HCT116 (cell line): ENCODE data around the gene CDH4. TPM values are rescaled to one million over a fixed set of nuclear protein-coding genes. Genes with fewer than 3 reads are reported as not detected.

Experiments
- ATAC-seq: fragments of 200-7000 bp; cut with Tn5 transposase; 2 replicates; pipeline ENCODE4 v1.9.1; 2020; ENCODE audit warnings: mild to moderate bottlenecking, moderate library complexity
- BruUV-seq: library from RNA; stranded (reverse); fragments of 400-500 nt; replicated peaks from 2 replicates; lab custom pipeline; 2021; lab: Mats Ljungman, UMichigan
- CTCF ChIA-PET: fragments of 300-600 bp; sonication (Branson Sonifier 250); formaldehyde crosslinking; loops from one replicate; lab custom pipeline; 2021; ENCODE audit warnings: antibody characterized with exemption; lab: Charles Lee
- POLR2A ChIA-PET: fragments of 300-600, 350-600 bp; sonication (Branson Sonifier 250); formaldehyde crosslinking; loops from one replicate; lab custom pipeline; 2021; ENCODE audit warnings: antibody characterized with exemption; lab: Charles Lee
- RAD21 ChIA-PET, 2 experiments: fragments of 300-600 bp; sonication (Branson Sonifier 250); formaldehyde crosslinking; loops; one replicate each; lab custom pipeline; 2023; ENCODE audit warnings: low total read pairs in 2 of 2; ENCODE audit not compliant: uncharacterized antibody in 2 of 2, unreplicated experiment in 2 of 2, low non-redundant PET in 1 of 2; lab: Charles Lee
- DNase-seq: peaks from one replicate; pipeline ENCODE4 v3.0.0-alpha.2; 2010; ENCODE audit warnings: low read depth, low spot score
- H2AFZ ChIP-seq: fragments of 200-600 bp; shearing (Covaris generic), sonication (generic); 2 replicates; pipeline ENCODE4 v1.6.1; 2017; ENCODE audit warnings: low read depth, mixed run types, mixed read lengths, antibody characterized with exemption, low read length; ENCODE audit not compliant: poor library complexity, severe bottlenecking
- H3K27ac ChIP-seq: 2 replicates; pipeline ENCODE4 v1.5.1; 2012; ENCODE audit warnings: low read depth, low read length
- H3K27me3 ChIP-seq: fragments of 200-600 bp; sonication (generic); 2 replicates; pipeline ENCODE4 v1.6.1; 2016; ENCODE audit warnings: mixed run types, low read length, mixed read lengths; ENCODE audit not compliant: insufficient read depth
- H3K36me3 ChIP-seq, 2 experiments: fragments of 200-500 bp in 1 of 2; fragments of 200-600 bp in 1 of 2; sonication (Bioruptor generic) in 1 of 2; sonication (generic) in 1 of 2; 2 replicates each; pipeline versions ENCODE4 v1.5.1 to v1.6.1; 2014 to 2016; ENCODE audit warnings: low read length in 2 of 2, inconsistent platforms in 1 of 2, mixed read lengths in 1 of 2, mixed run types in 1 of 2; ENCODE audit not compliant: insufficient read depth in 2 of 2, control insufficient read depth in 1 of 2
- H3K4me1 ChIP-seq, 2 experiments: fragments of 200-600 bp in 1 of 2; sonication (generic) in 1 of 2; 2 replicates each; pipeline versions ENCODE4 v1.5.1 to v1.6.1; 2012 to 2017; ENCODE audit warnings: low read length in 2 of 2, inconsistent platforms in 1 of 2, mild to moderate bottlenecking in 1 of 2, mixed read lengths in 1 of 2, mixed run types in 1 of 2, moderate library complexity in 1 of 2; ENCODE audit not compliant: insufficient read depth in 2 of 2, control insufficient read depth in 1 of 2
- H3K4me2 ChIP-seq: fragments of 200-600 bp; sonication (generic); 2 replicates; pipeline ENCODE4 v1.6.1; 2017; ENCODE audit warnings: mixed run types, low read length, mixed read lengths
- H3K4me3 ChIP-seq, 2 experiments: fragments of 200-600 bp in 1 of 2; sonication (generic) in 1 of 2; replicated peaks in 1 of 2; 2 replicates each; pipeline ENCODE4 v1.5.1; 2011 to 2016; ENCODE audit warnings: low read length in 2 of 2, control low read depth in 1 of 2, low read depth in 1 of 2, mild to moderate bottlenecking in 1 of 2, mixed read lengths in 1 of 2, mixed run types in 1 of 2
- H3K79me2 ChIP-seq: fragments of 200-600 bp; sonication (generic); 2 replicates; pipeline ENCODE4 v1.6.1; 2017; ENCODE audit warnings: mild to moderate bottlenecking, mixed run types, low read length, moderate library complexity, mixed read lengths; ENCODE audit not compliant: insufficient read depth
- H3K9ac ChIP-seq: fragments of 200-600 bp; sonication (generic); 2 replicates; pipeline ENCODE4 v1.6.1; 2016; ENCODE audit warnings: low read length, mixed read lengths
- H3K9me2 ChIP-seq: fragments of 200-600 bp; sonication (generic), shearing (Covaris generic); 2 replicates; pipeline ENCODE4 v1.6.1; 2017; ENCODE audit warnings: mixed run types, mild to moderate bottlenecking, moderate library complexity; ENCODE audit not compliant: insufficient read depth
- H3K9me3 ChIP-seq, 2 experiments: fragments of 200-500 bp in 1 of 2; fragments of 200-600 bp in 1 of 2; sonication (Bioruptor generic) in 1 of 2; sonication (generic) in 1 of 2; 2 replicates each; pipeline ENCODE4 v1.6.1; 2014 to 2017; ENCODE audit warnings: low read length in 2 of 2, mixed read lengths in 2 of 2, inconsistent platforms in 1 of 2, low read depth in 1 of 2, mild to moderate bottlenecking in 1 of 2, mixed run types in 1 of 2, moderate library complexity in 1 of 2; ENCODE audit not compliant: control insufficient read depth in 1 of 2, insufficient read depth in 1 of 2
- H4K20me1 ChIP-seq: fragments of 200-600 bp; sonication (generic), shearing (Covaris generic); 2 replicates; pipeline ENCODE4 v1.6.1; 2017; ENCODE audit warnings: mixed run types, mild to moderate bottlenecking, moderate library complexity; ENCODE audit not compliant: insufficient read depth
- ATF3 ChIP-seq: IDR thresholded peaks from 2 replicates; pipeline ENCODE4 v1.6.1; 2012
- CTCF ChIP-seq, 3 experiments: fragments of 200-600 bp in 1 of 3; sonication (generic) in 1 of 3; IDR thresholded peaks in 2 of 3; conservative IDR thresholded peaks in 1 of 3; 2 replicates each; pipeline ENCODE4 v1.5.1; 2012 to 2017; ENCODE audit warnings: low read depth in 2 of 3, low read length in 2 of 3, antibody characterized with exemption in 1 of 3, borderline replicate concordance in 1 of 3, control low read depth in 1 of 3, mild to moderate bottlenecking in 1 of 3, mixed read lengths in 1 of 3, mixed run types in 1 of 3, moderate library complexity in 1 of 3; ENCODE audit not compliant: insufficient read depth in 1 of 3
- EGR1 ChIP-seq: IDR thresholded peaks from 2 replicates; pipeline ENCODE4 v1.6.1; 2012; ENCODE audit warnings: low read depth
- EZH2 ChIP-seq: fragments of 200-600 bp; sonication (generic); IDR thresholded peaks from 2 replicates; pipeline ENCODE4 v1.6.1; 2017; ENCODE audit warnings: antibody characterized with exemption, mixed run types
- EZH2phosphoT487 ChIP-seq: fragments of 200-600 bp; IDR thresholded peaks from 2 replicates; pipeline ENCODE4 v1.6.1; 2018; ENCODE audit warnings: antibody characterized with exemption, borderline replicate concordance
- JUND ChIP-seq: IDR thresholded peaks from 2 replicates; pipeline ENCODE4 v1.6.1; 2012
- MAX ChIP-seq: IDR thresholded peaks from 2 replicates; pipeline ENCODE4 v1.6.1; 2012
- POLR2A ChIP-seq: IDR thresholded peaks from 2 replicates; pipeline ENCODE4 v1.7.0; 2011; ENCODE audit warnings: borderline replicate concordance; ENCODE audit not compliant: insufficient read depth, insufficient read length; ENCODE audit errors: extremely low read depth
- POLR2AphosphoS5 ChIP-seq: IDR thresholded peaks from 2 replicates; pipeline ENCODE4 v1.6.1; 2011; ENCODE audit warnings: mild to moderate bottlenecking, low read depth, low read length, moderate library complexity
- SIN3A ChIP-seq: IDR thresholded peaks from 2 replicates; pipeline ENCODE4 v1.6.1; 2012; ENCODE audit warnings: low read depth
- SP1 ChIP-seq: IDR thresholded peaks from 2 replicates; pipeline ENCODE4 v1.6.1; 2012; ENCODE audit warnings: low read depth
- TCF7L2 ChIP-seq: IDR thresholded peaks from 2 replicates; pipeline ENCODE4 v1.7.0; 2011; ENCODE audit warnings: borderline replicate concordance, inconsistent platforms; ENCODE audit not compliant: insufficient read depth, insufficient read length; ENCODE audit errors: extremely low read depth
- ZBTB33 ChIP-seq: IDR thresholded peaks from 2 replicates; pipeline ENCODE4 v1.6.1; 2011; ENCODE audit warnings: mild to moderate bottlenecking, low read length, moderate library complexity; ENCODE audit not compliant: insufficient replicate concordance; ENCODE audit errors: extremely low read depth
- intact Hi-C: fragments of 100-400 bp; cut with micrococcal nuclease; formaldehyde crosslinking; loops from 2 replicates; pipeline ENCODE4 v1.10.0; 2022
- total RNA-seq: library from RNA; stranded (reverse); gene quantifications from one replicate; pipeline ENCODE4 v1.2.1, GENCODE V29; 2021; ENCODE audit not compliant: unreplicated experiment

The CDH4 gene
- total RNA-seq, 1 experiment from 2014 or later, result not detected

GRCh38 chr20:61939691-61940360, 687.8 kb downstream of the CDH4 start:
- DNase-seq, result no peak
- no TSS peak for BruUV-seq
- RAD21 ChIA-PET, result no interaction called here
- TF ChIP-seq POLR2A (no peak), ZBTB33 (no peak), POLR2AphosphoS5 (no peak)
- CTCF ChIA-PET, result no interaction called here
- Histone ChIP-seq H3K79me2 (no peaks in the 10 kb centered on the region), H3K9me3 (no peaks in the 10 kb centered on the region), H3K27ac (no peak overlapping the region), H3K9me2 (no peaks in the 10 kb centered on the region), H3K9ac (no peak overlapping the region), H3K4me1 (no peaks in the 10 kb centered on the region), H4K20me1 (no peaks in the 10 kb centered on the region), H3K4me2 (no peak overlapping the region), H2AFZ (no peak overlapping the region), H3K27me3 (no peaks in the 10 kb centered on the region), H3K4me3 (no peak overlapping the region), H3K36me3 (no peaks in the 10 kb centered on the region)
- intact Hi-C loops, result no loop called here
- POLR2A ChIA-PET, result no interaction called here
- ATAC-seq, result no peak

GRCh38 chr20:61940491-61940890, 688.4 kb downstream of the CDH4 start:
- POLR2A ChIA-PET, result no interaction called here
- TF ChIP-seq TCF7L2, result no peak
- no peak for TF ChIP-seq SP1
- no peak for TF ChIP-seq SIN3A
- TF ChIP-seq CTCF (IDR thresholded peaks at IDR 0.05 in 2 of 3, conservative IDR thresholded peaks at IDR 0.05 in 1 of 3; ENCODE audit: borderline replicate concordance in 1 of 3, insufficient read depth in 1 of 3, low read depth in 2 of 3, low read length in 2 of 3), result no peak
- TF ChIP-seq EZH2, result no peak
- no peak for TF ChIP-seq POLR2AphosphoS5
- no peak for TF ChIP-seq EZH2phosphoT487
- TF ChIP-seq MAX, result no peak
- TF ChIP-seq EGR1, result no peak
- TF ChIP-seq JUND, result no peak
- TF ChIP-seq ATF3, result no peak

More at GRCh38 chr20:61940491-61940890, 688.4 kb downstream of the CDH4 start:
- BruUV-seq, result no TSS peak
- ChIA-PET CTCF (no interaction called here), RAD21 (no interaction called here)
- ATAC-seq (no peak), DNase-seq (no peak)
- intact Hi-C loops, result no loop called here
- Histone ChIP-seq H3K9me2 (no peaks in the 10 kb centered on the region), H3K9ac (no peak overlapping the region), H3K4me3 (no peak overlapping the region), H3K4me2 (no peak overlapping the region), H3K4me1 (no peaks in the 10 kb centered on the region), H4K20me1 (no peaks in the 10 kb centered on the region), H3K27me3 (no peaks in the 10 kb centered on the region), H3K36me3 (no peaks in the 10 kb centered on the region), H3K27ac (no peak overlapping the region), H3K79me2 (no peaks in the 10 kb centered on the region), H3K9me3 (no peaks in the 10 kb centered on the region), H2AFZ (no peak overlapping the region)
